ENCODE measurements around the gene ADAMTS8.

The ADAMTS8 gene

GRCh38 chr11:130424613-130425140 is 3.7 kb downstream of the ADAMTS8 start:
- Histone ChIP-seq H3K36me3 (ENCODE audit: control insufficient read depth, insufficient read depth, low read length) (no peaks in the 10 kb centered on the region), H3K27ac (ENCODE audit: low read depth, low read length) (no peak overlapping the region), H3K27me3 (ENCODE audit: control insufficient read depth, insufficient read depth, low read length) (peaks cover 55% of the 10 kb centered on the region), H3K9me3 (ENCODE audit: control insufficient read depth, insufficient read depth, low read depth, low read length) (no peaks in the 10 kb centered on the region), H3K4me1 (ENCODE audit: control insufficient read depth, insufficient read depth, low read length) (peaks cover 13% of the 10 kb centered on the region), H3K4me3 (ENCODE audit: low read depth, low read length) (no peak overlapping the region), H3K9ac (ENCODE audit: low read length) (no peak overlapping the region)

GRCh38 chr11:130423541-130424142 is 4.8 kb downstream of the ADAMTS8 start:
- Histone ChIP-seq H3K9me3 (ENCODE audit: control insufficient read depth, insufficient read depth, low read depth, low read length) (no peaks in the 10 kb centered on the region), H3K4me3 (ENCODE audit: low read depth, low read length) (no peak overlapping the region), H3K27ac (ENCODE audit: low read depth, low read length) (no peak overlapping the region), H3K27me3 (ENCODE audit: control insufficient read depth, insufficient read depth, low read length) (peaks cover 44% of the 10 kb centered on the region), H3K36me3 (ENCODE audit: control insufficient read depth, insufficient read depth, low read length) (no peaks in the 10 kb centered on the region), H3K4me1 (ENCODE audit: control insufficient read depth, insufficient read depth, low read length) (peaks cover 10% of the 10 kb centered on the region), H3K9ac (ENCODE audit: low read length) (no peak overlapping the region)

- no peaks in the 10 kb centered on the region for H3K9me3 ChIP-seq (ENCODE audit: control insufficient read depth, insufficient read depth, low read depth, low read length)
- peaks cover 10% of the 10 kb centered on the region; the same call in 1 of the 2 replicates for H3K4me1 ChIP-seq (ENCODE audit: control insufficient read depth, insufficient read depth, low read length)
- no peak overlapping the region for H3K4me3 ChIP-seq (ENCODE audit: low read depth, low read length)
- H3K9ac ChIP-seq (ENCODE audit: low read length), result no peak overlapping the region
- no peak overlapping the region for H3K27ac ChIP-seq (ENCODE audit: low read depth, low read length)
- peaks cover 33% of the 10 kb centered on the region for H3K27me3 ChIP-seq (ENCODE audit: control insufficient read depth, insufficient read depth, low read length)
- H3K36me3 ChIP-seq (ENCODE audit: control insufficient read depth, insufficient read depth, low read length), result no peaks in the 10 kb centered on the region
Measured at GRCh38 chr11:130422251-130422995, 6.0 kb downstream of the ADAMTS8 start.

GRCh38 chr11:130421697-130422096 is 6.7 kb downstream of the ADAMTS8 start:
- H3K9ac ChIP-seq (ENCODE audit: low read length), result no peak overlapping the region
- no peaks in the 10 kb centered on the region for H3K9me3 ChIP-seq (ENCODE audit: control insufficient read depth, insufficient read depth, low read depth, low read length)
- no peaks in the 10 kb centered on the region for H3K36me3 ChIP-seq (ENCODE audit: control insufficient read depth, insufficient read depth, low read length)
- peaks cover 6% of the 10 kb centered on the region; the same call in 1 of the 2 replicates for H3K4me1 ChIP-seq (ENCODE audit: control insufficient read depth, insufficient read depth, low read length)
- H3K4me3 ChIP-seq (ENCODE audit: low read depth, low read length), result no peak overlapping the region
- no peak overlapping the region for H3K27ac ChIP-seq (ENCODE audit: low read depth, low read length)
- H3K27me3 ChIP-seq (ENCODE audit: control insufficient read depth, insufficient read depth, low read length), result peaks cover 26% of the 10 kb centered on the region

GRCh38 chr11:130421199-130421585 is 7.2 kb downstream of the ADAMTS8 start:
- no peaks in the 10 kb centered on the region for H3K9me3 ChIP-seq (ENCODE audit: control insufficient read depth, insufficient read depth, low read depth, low read length)
- no peak overlapping the region for H3K4me3 ChIP-seq (ENCODE audit: low read depth, low read length)
- H3K27ac ChIP-seq (ENCODE audit: low read depth, low read length), result no peak overlapping the region
- no peak overlapping the region for H3K9ac ChIP-seq (ENCODE audit: low read length)
- H3K27me3 ChIP-seq (ENCODE audit: control insufficient read depth, insufficient read depth, low read length), result peaks cover 21% of the 10 kb centered on the region
- no peaks in the 10 kb centered on the region for H3K36me3 ChIP-seq (ENCODE audit: control insufficient read depth, insufficient read depth, low read length)
- peaks cover 6% of the 10 kb centered on the region; the same call in 1 of the 2 replicates for H3K4me1 ChIP-seq (ENCODE audit: control insufficient read depth, insufficient read depth, low read length)

- no peaks in the 10 kb centered on the region for H3K9me3 ChIP-seq (ENCODE audit: control insufficient read depth, insufficient read depth, low read depth, low read length)
- H3K4me3 ChIP-seq (ENCODE audit: low read depth, low read length), result no peak overlapping the region
- no peak overlapping the region for H3K27ac ChIP-seq (ENCODE audit: low read depth, low read length)
- no peak overlapping the region for H3K9ac ChIP-seq (ENCODE audit: low read length)
- H3K36me3 ChIP-seq (ENCODE audit: control insufficient read depth, insufficient read depth, low read length), result no peaks in the 10 kb centered on the region
- H3K4me1 ChIP-seq (ENCODE audit: control insufficient read depth, insufficient read depth, low read length), result peaks cover 11% of the 10 kb centered on the region; the same call in 1 of the 2 replicates
- peaks cover 15% of the 10 kb centered on the region; the same call in 1 of the 2 replicates for H3K27me3 ChIP-seq (ENCODE audit: control insufficient read depth, insufficient read depth, low read length)
Measured at GRCh38 chr11:130420478-130421198, 7.8 kb downstream of the ADAMTS8 start.

- H3K4me1 ChIP-seq (ENCODE audit: control insufficient read depth, insufficient read depth, low read length), result peaks cover 13% of the 10 kb centered on the region; the same call in 1 of the 2 replicates
- H3K4me3 ChIP-seq (ENCODE audit: low read depth, low read length), result no peak overlapping the region
- no peak overlapping the region for H3K9ac ChIP-seq (ENCODE audit: low read length)
- H3K36me3 ChIP-seq (ENCODE audit: control insufficient read depth, insufficient read depth, low read length), result no peaks in the 10 kb centered on the region
- H3K27me3 ChIP-seq (ENCODE audit: control insufficient read depth, insufficient read depth, low read length), result no peaks in the 10 kb centered on the region; the same call in 1 of the 2 replicates
- no peaks in the 10 kb centered on the region for H3K9me3 ChIP-seq (ENCODE audit: control insufficient read depth, insufficient read depth, low read depth, low read length)
- no peak overlapping the region for H3K27ac ChIP-seq (ENCODE audit: low read depth, low read length)
Measured at GRCh38 chr11:130418756-130419155, 9.7 kb downstream of the ADAMTS8 start.

GRCh38 chr11:130418210-130418609 is 10.2 kb downstream of the ADAMTS8 start:
- Histone ChIP-seq H3K36me3 (ENCODE audit: control insufficient read depth, insufficient read depth, low read length) (no peaks in the 10 kb centered on the region), H3K4me1 (ENCODE audit: control insufficient read depth, insufficient read depth, low read length) (peaks cover 13% of the 10 kb centered on the region; the same call in 1 of the 2 replicates), H3K9me3 (ENCODE audit: control insufficient read depth, insufficient read depth, low read depth, low read length) (no peaks in the 10 kb centered on the region), H3K4me3 (ENCODE audit: low read depth, low read length) (no peak overlapping the region), H3K27ac (ENCODE audit: low read depth, low read length) (no peak overlapping the region), H3K9ac (ENCODE audit: low read length) (no peak overlapping the region), H3K27me3 (ENCODE audit: control insufficient read depth, insufficient read depth, low read length) (no peaks in the 10 kb centered on the region; the same call in 1 of the 2 replicates)

- no peak overlapping the region for H3K4me3 ChIP-seq (ENCODE audit: low read depth, low read length)
- H3K36me3 ChIP-seq (ENCODE audit: control insufficient read depth, insufficient read depth, low read length), result no peaks in the 10 kb centered on the region
- peaks cover 13% of the 10 kb centered on the region; the same call in 1 of the 2 replicates for H3K4me1 ChIP-seq (ENCODE audit: control insufficient read depth, insufficient read depth, low read length)
- H3K27ac ChIP-seq (ENCODE audit: low read depth, low read length), result no peak overlapping the region
- no peaks in the 10 kb centered on the region for H3K27me3 ChIP-seq (ENCODE audit: control insufficient read depth, insufficient read depth, low read length)
- H3K9ac ChIP-seq (ENCODE audit: low read length), result no peak overlapping the region
- H3K9me3 ChIP-seq (ENCODE audit: control insufficient read depth, insufficient read depth, low read depth, low read length), result no peaks in the 10 kb centered on the region
Measured at GRCh38 chr11:130416906-130417305, 11.5 kb downstream of the ADAMTS8 start.

- no peaks in the 10 kb centered on the region for H3K9me3 ChIP-seq (ENCODE audit: control insufficient read depth, insufficient read depth, low read depth, low read length)
- no peak overlapping the region for H3K27ac ChIP-seq (ENCODE audit: low read depth, low read length)
- no peaks in the 10 kb centered on the region for H3K27me3 ChIP-seq (ENCODE audit: control insufficient read depth, insufficient read depth, low read length)
Measured at GRCh38 chr11:130416530-130416882, 11.9 kb downstream of the ADAMTS8 start.

More at GRCh38 chr11:130416530-130416882, 11.9 kb downstream of the ADAMTS8 start:
- no peak overlapping the region for H3K9ac ChIP-seq (ENCODE audit: low read length)
- H3K4me3 ChIP-seq (ENCODE audit: low read depth, low read length), result no peak overlapping the region
- H3K4me1 ChIP-seq (ENCODE audit: control insufficient read depth, insufficient read depth, low read length), result peaks cover 13% of the 10 kb centered on the region; the same call in 1 of the 2 replicates
- H3K36me3 ChIP-seq (ENCODE audit: control insufficient read depth, insufficient read depth, low read length), result no peaks in the 10 kb centered on the region

Data from HUES6 (cell line).